PC-3 (cell line): ENCODE results near the gene SCT.

Experiments
- EZH2 ChIP-seq: fragments of 300-600 bp; sonication (generic); IDR thresholded peaks from one replicate; pipeline ENCODE4 v1.6.1; 2017; ENCODE audit warnings: antibody characterized with exemption, mild to moderate bottlenecking, low read length; ENCODE audit not compliant: unreplicated experiment
- TF ChIP-seq, protein P1 (sequence below): fragments of 300-600 bp; sonication (generic); conservative IDR thresholded peaks from 2 replicates; pipeline ENCODE4 v1.5.1; 2017; ENCODE audit warnings: antibody characterized with exemption, low read depth, mild to moderate bottlenecking, low read length

DNA sequence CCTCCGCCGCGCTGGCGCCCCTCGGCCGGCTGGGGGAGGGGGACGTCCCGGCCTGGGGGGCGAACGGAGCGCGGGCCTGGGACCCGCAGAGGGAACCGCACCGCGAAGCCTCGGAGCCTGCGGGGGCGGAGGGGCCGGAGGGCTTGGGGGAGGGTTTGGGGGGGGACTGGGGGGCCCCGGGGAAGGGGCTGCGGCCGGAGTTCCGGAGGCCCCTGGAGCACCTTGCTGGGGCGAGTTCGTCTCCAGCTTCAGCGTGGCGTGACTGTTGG is 261 bp upstream of the SCT start:
- TF ChIP-seq EZH2: no peak
- TF ChIP-seq, protein P1, sequence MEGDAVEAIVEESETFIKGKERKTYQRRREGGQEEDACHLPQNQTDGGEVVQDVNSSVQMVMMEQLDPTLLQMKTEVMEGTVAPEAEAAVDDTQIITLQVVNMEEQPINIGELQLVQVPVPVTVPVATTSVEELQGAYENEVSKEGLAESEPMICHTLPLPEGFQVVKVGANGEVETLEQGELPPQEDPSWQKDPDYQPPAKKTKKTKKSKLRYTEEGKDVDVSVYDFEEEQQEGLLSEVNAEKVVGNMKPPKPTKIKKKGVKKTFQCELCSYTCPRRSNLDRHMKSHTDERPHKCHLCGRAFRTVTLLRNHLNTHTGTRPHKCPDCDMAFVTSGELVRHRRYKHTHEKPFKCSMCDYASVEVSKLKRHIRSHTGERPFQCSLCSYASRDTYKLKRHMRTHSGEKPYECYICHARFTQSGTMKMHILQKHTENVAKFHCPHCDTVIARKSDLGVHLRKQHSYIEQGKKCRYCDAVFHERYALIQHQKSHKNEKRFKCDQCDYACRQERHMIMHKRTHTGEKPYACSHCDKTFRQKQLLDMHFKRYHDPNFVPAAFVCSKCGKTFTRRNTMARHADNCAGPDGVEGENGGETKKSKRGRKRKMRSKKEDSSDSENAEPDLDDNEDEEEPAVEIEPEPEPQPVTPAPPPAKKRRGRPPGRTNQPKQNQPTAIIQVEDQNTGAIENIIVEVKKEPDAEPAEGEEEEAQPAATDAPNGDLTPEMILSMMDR: no peak
